ENCODE results near the gene CLDN19. TPM values are rescaled to one million over a fixed set of nuclear protein-coding genes. Genes with fewer than 3 reads are reported as not detected.
"Not testable (repeated sequence)": the region's sequence is repeated elsewhere in the genome, so short reads cannot be mapped to it uniquely, and the experiment has no call there.

Gene CLDN19
- polyA plus RNA-seq, 6 donors from 2014 or later, result 0.11 TPM; not detected in 5

GRCh38 chr1:42753070-42753469 is 13.0 kb upstream of the CLDN19 start:
- Mint-ChIP-seq H3K27me3 (no peaks in the 10 kb centered on the region), H3K4me3 (no peak overlapping the region), H3K36me3 (peaks cover 51 to 60% of the 10 kb centered on the region in 2 donors), H3K27ac (no peak overlapping the region), H3K9me3 (peaks cover 0 to 4% (median 3%) of the 10 kb centered on the region in 7 donors), H3K4me1 (peaks cover 6 to 11% (median 9%) of the 10 kb centered on the region in 3 donors)
- DNase-seq, result no peak
- ATAC-seq (ENCODE audit: low read depth in 2 of 2), result no peak

- Mint-ChIP-seq H3K4me3 (no peak overlapping the region), H3K27me3 (no peaks in the 10 kb centered on the region), H3K9me3 (peaks cover 0 to 4% (median 3%) of the 10 kb centered on the region in 7 donors), H3K27ac (no peak overlapping the region), H3K4me1 (peaks cover 5 to 9% (median 8%) of the 10 kb centered on the region in 3 donors), H3K36me3 (peaks cover 47 to 55% of the 10 kb centered on the region in 2 donors)
- DNase-seq (no peak), ATAC-seq (ENCODE audit: low read depth in 2 of 2) (no peak)
These were observed 12.2 kb upstream of the CLDN19 start for GRCh38 chr1:42752284-42752683.

- H3K27me3 Mint-ChIP-seq; DNase-seq; H3K9me3 Mint-ChIP-seq; ATAC-seq (ENCODE audit: low read depth in 2 of 2); H3K4me1 Mint-ChIP-seq: not testable (repeated sequence)
- peak overlapping the region in 2 of 8 donors; percentile 1 to 51 for H3K4me3 Mint-ChIP-seq
- H3K36me3 Mint-ChIP-seq, result peaks cover 43 to 48% of the 10 kb centered on the region in 2 donors
- H3K27ac Mint-ChIP-seq, result peak overlapping the region in 2 of 6 donors; percentile 5 to 61
These were observed 11.6 kb upstream of the CLDN19 start for GRCh38 chr1:42751511-42752070.

GRCh38 chr1:42750041-42750440 is 10.0 kb upstream of the CLDN19 start:
- Mint-ChIP-seq H3K27me3 (no peaks in the 10 kb centered on the region), H3K4me1 (peaks cover 0 to 5% (median 0%) of the 10 kb centered on the region in 3 donors), H3K4me3 (no peak overlapping the region), H3K27ac (peak overlapping the region in 1 of 6 donors; percentile 3), H3K9me3 (peaks cover 0 to 4% (median 3%) of the 10 kb centered on the region in 7 donors), H3K36me3 (peaks cover 35% of the 10 kb centered on the region in 2 donors)
- no peak for DNase-seq
- ATAC-seq (ENCODE audit: low read depth in 2 of 2), result no peak

GRCh38 chr1:42748461-42749410 is 8.7 kb upstream of the CLDN19 start:
- DNase-seq (no peak), ATAC-seq (ENCODE audit: low read depth in 2 of 2) (no peak)
- Mint-ChIP-seq H3K4me3 (no peak overlapping the region), H3K4me1 (peaks cover 0 to 5% (median 0%) of the 10 kb centered on the region in 3 donors), H3K27me3 (no peaks in the 10 kb centered on the region), H3K27ac (peak overlapping the region in 2 of 6 donors; percentile 12 to 67), H3K36me3 (peaks cover 23 to 25% of the 10 kb centered on the region in 2 donors), H3K9me3 (peaks cover 0 to 4% (median 3%) of the 10 kb centered on the region in 7 donors)

- Mint-ChIP-seq H3K36me3 (peaks cover 18 to 20% of the 10 kb centered on the region in 2 donors), H3K27ac (peak overlapping the region in 1 of 6 donors; percentile 85), H3K4me1 (peaks cover 0 to 5% (median 0%) of the 10 kb centered on the region in 3 donors), H3K27me3 (no peaks in the 10 kb centered on the region), H3K9me3 (peaks cover 0 to 4% (median 3%) of the 10 kb centered on the region in 7 donors), H3K4me3 (no peak overlapping the region)
- DNase-seq (no peak), ATAC-seq (ENCODE audit: low read depth in 2 of 2) (no peak)
These were observed 8.0 kb upstream of the CLDN19 start for GRCh38 chr1:42748021-42748420.

GRCh38 chr1:42747125-42747524 is 7.1 kb upstream of the CLDN19 start:
- Mint-ChIP-seq H3K27me3 (no peaks in the 10 kb centered on the region), H3K36me3 (peaks cover 11 to 17% of the 10 kb centered on the region in 2 donors), H3K9me3 (peaks cover 0 to 4% (median 3%) of the 10 kb centered on the region in 7 donors), H3K27ac (no peak overlapping the region), H3K4me1 (peaks cover 0 to 5% (median 0%) of the 10 kb centered on the region in 3 donors), H3K4me3 (no peak overlapping the region)
- no peak for DNase-seq
- ATAC-seq (ENCODE audit: low read depth in 2 of 2), result peak in 1 of 2 donors; percentile 46

- ATAC-seq (ENCODE audit: low read depth in 2 of 2) (no peak), DNase-seq (no peak)
- H3K9me3 Mint-ChIP-seq, result peaks cover 0 to under 1% (median 0%) of the 10 kb centered on the region in 7 donors
- no peak overlapping the region for H3K4me3 Mint-ChIP-seq
- H3K4me1 Mint-ChIP-seq, result peaks cover 0 to 5% (median 0%) of the 10 kb centered on the region in 3 donors
- no peaks in the 10 kb centered on the region for H3K27me3 Mint-ChIP-seq
- H3K36me3 Mint-ChIP-seq, result peaks cover 6 to 12% of the 10 kb centered on the region in 2 donors
- H3K27ac Mint-ChIP-seq, result no peak overlapping the region
These were observed 6.5 kb upstream of the CLDN19 start for GRCh38 chr1:42746436-42747105.

- H3K9me3 Mint-ChIP-seq, result no peaks in the 10 kb centered on the region
- H3K4me3 Mint-ChIP-seq, result no peak overlapping the region
- H3K36me3 Mint-ChIP-seq, result peaks cover 5 to 9% of the 10 kb centered on the region in 2 donors
- peaks cover 0 to 5% (median 0%) of the 10 kb centered on the region in 3 donors for H3K4me1 Mint-ChIP-seq
- no peak for DNase-seq
- H3K27me3 Mint-ChIP-seq, result no peaks in the 10 kb centered on the region
- ATAC-seq (ENCODE audit: low read depth in 2 of 2), result no peak
- H3K27ac Mint-ChIP-seq, result peak overlapping the region in 1 of 6 donors; percentile 46
These were observed 5.8 kb upstream of the CLDN19 start for GRCh38 chr1:42745851-42746250.

GRCh38 chr1:42744148-42744413 is 4.0 kb upstream of the CLDN19 start:
- H3K4me1 Mint-ChIP-seq, result no peaks in the 10 kb centered on the region
- DNase-seq, result no peak
- H3K27ac Mint-ChIP-seq, result no peak overlapping the region
- no peaks in the 10 kb centered on the region for H3K9me3 Mint-ChIP-seq
- no peak for ATAC-seq (ENCODE audit: low read depth in 2 of 2)
- no peaks in the 10 kb centered on the region for H3K36me3 Mint-ChIP-seq
- peak overlapping the region in 1 of 8 donors; percentile 43 for H3K4me3 Mint-ChIP-seq
- H3K27me3 Mint-ChIP-seq, result no peaks in the 10 kb centered on the region

GRCh38 chr1:42743317-42744147 is 3.5 kb upstream of the CLDN19 start:
- no peaks in the 10 kb centered on the region for H3K4me1 Mint-ChIP-seq
- H3K36me3 Mint-ChIP-seq, result no peaks in the 10 kb centered on the region
- H3K9me3 Mint-ChIP-seq, result no peaks in the 10 kb centered on the region
- no peak for ATAC-seq (ENCODE audit: low read depth in 2 of 2)
- peak overlapping the region in 1 of 8 donors; percentile 43 for H3K4me3 Mint-ChIP-seq
- no peaks in the 10 kb centered on the region for H3K27me3 Mint-ChIP-seq
- no peak for DNase-seq
- peak overlapping the region in 1 of 6 donors; percentile 94 for H3K27ac Mint-ChIP-seq

GRCh38 chr1:42742617-42743316 is 2.7 kb upstream of the CLDN19 start:
- Mint-ChIP-seq H3K27me3 (no peaks in the 10 kb centered on the region), H3K27ac (peak overlapping the region in 2 of 6 donors; percentile 72 to 94), H3K36me3 (no peaks in the 10 kb centered on the region), H3K9me3 (no peaks in the 10 kb centered on the region), H3K4me3 (no peak overlapping the region), H3K4me1 (peaks cover 0 to 4% (median 4%) of the 10 kb centered on the region in 3 donors)
- no peak for DNase-seq
- no peak for ATAC-seq (ENCODE audit: low read depth in 2 of 2)
